GM12878 (cell line): ENCODE results near the gene EP300. TPM values are rescaled to one million over a fixed set of nuclear protein-coding genes. Genes with fewer than 3 reads are reported as not detected.

Experiments used
- BACH1 ChIP-seq: fragments of 450-650 bp; IDR thresholded peaks from 2 replicates; pipeline ENCODE4 v1.6.1; 2017; ENCODE audit warnings: mild to moderate bottlenecking, borderline replicate concordance
- CHD1 ChIP-seq: IDR thresholded peaks from 2 replicates; pipeline ENCODE4 v1.6.1; 2012; ENCODE audit warnings: low read depth, low read length, improper control_type of control experiment
- E2F4 ChIP-seq: IDR thresholded peaks from 2 replicates; pipeline ENCODE4 v1.6.1; 2012; ENCODE audit warnings: low read depth, low read length, improper control_type of control experiment
- EED ChIP-seq: sonication (generic); IDR thresholded peaks from 2 replicates; pipeline ENCODE4 v1.6.1; 2016; ENCODE audit warnings: antibody characterized with exemption, low read depth
- ELK1 ChIP-seq: IDR thresholded peaks from 2 replicates; pipeline ENCODE4 v1.6.1; 2012; ENCODE audit warnings: low read depth, low read length, improper control_type of control experiment
- ETV6 ChIP-seq, 2 experiments: fragments of 450-650 bp in 1 of 2; IDR thresholded peaks in 1 of 2; conservative IDR thresholded peaks in 1 of 2; 2 replicates each; pipeline ENCODE4 v1.6.1; 2014; ENCODE audit warnings: antibody characterized with exemption in 1 of 2, borderline replicate concordance in 1 of 2, low read depth in 1 of 2, mild to moderate bottlenecking in 1 of 2, moderate library complexity in 1 of 2
- HDGF ChIP-seq: fragments of 450-650 bp; IDR thresholded peaks from 2 replicates; pipeline ENCODE4 v1.6.1; 2016; ENCODE audit warnings: antibody characterized with exemption
- IKZF2 ChIP-seq, 2 experiments: fragments of 450-650 bp; IDR thresholded peaks; 2 replicates each; pipeline ENCODE4 v1.6.1; 2017; ENCODE audit warnings: mild to moderate bottlenecking in 2 of 2, moderate library complexity in 2 of 2
- LARP7 ChIP-seq: fragments of 450-650 bp; IDR thresholded peaks from 2 replicates; pipeline ENCODE4 v1.6.1; 2017; ENCODE audit warnings: mild to moderate bottlenecking
- MLLT1 ChIP-seq: fragments of 450-650 bp; IDR thresholded peaks from 2 replicates; pipeline ENCODE4 v1.6.1; 2016; ENCODE audit warnings: mild to moderate bottlenecking
- NFIC ChIP-seq: IDR thresholded peaks from 2 replicates; pipeline ENCODE4 v1.6.1; 2012; ENCODE audit warnings: low read depth, mild to moderate bottlenecking, inconsistent platforms, low read length, moderate library complexity
- PRDM15 ChIP-seq: fragments of 450-650 bp; formaldehyde crosslinking; IDR thresholded peaks from 2 replicates; pipeline ENCODE4 v1.4.0; 2020; ENCODE audit warnings: mild to moderate bottlenecking, moderate library complexity
- RBBP5 ChIP-seq: fragments of 200-600 bp; sonication (generic); conservative IDR thresholded peaks from 2 replicates; pipeline ENCODE4 v1.6.1; 2016
- SMAD1 ChIP-seq: fragments of 450-650 bp; IDR thresholded peaks from 2 replicates; pipeline ENCODE4 v1.6.1; 2018; ENCODE audit warnings: mild to moderate bottlenecking, low read depth; ENCODE audit not compliant: partially characterized antibody
- SRF ChIP-seq, 2 experiments: IDR thresholded peaks; 2 replicates each; pipeline ENCODE4 v1.6.1; 2011; ENCODE audit warnings: low read depth in 2 of 2, low read length in 2 of 2, mild to moderate bottlenecking in 1 of 2, moderate library complexity in 1 of 2
- STAT1 ChIP-seq: fragments of 450-650 bp; conservative IDR thresholded peaks from 2 replicates; pipeline ENCODE4 v1.6.1; 2014; ENCODE audit warnings: antibody characterized with exemption, mild to moderate bottlenecking
- WRNIP1 ChIP-seq: IDR thresholded peaks from 2 replicates; pipeline ENCODE4 v1.6.1; 2011; ENCODE audit warnings: low read depth, low read length, improper control_type of control experiment, borderline replicate concordance
- ZNF384 ChIP-seq: IDR thresholded peaks from 2 replicates; pipeline ENCODE4 v1.6.1; 2012; ENCODE audit warnings: low read depth, mild to moderate bottlenecking, low read length, improper control_type of control experiment, borderline replicate concordance
- ZZZ3 ChIP-seq: IDR thresholded peaks from 2 replicates; pipeline ENCODE4 v1.6.1; 2011; ENCODE audit warnings: low read depth; ENCODE audit not compliant: control insufficient read depth, insufficient read length
- polyA plus RNA-seq, 11 experiments: library from polyadenylated mRNA; depleted of rRNA in 4 of 11; unstranded in 6 of 11; stranded (reverse) in 5 of 11; fragments of >200 nt; fragmentation: Nextera tagmentation in 4 of 11; fragmentation: Illumina TruSeq in 1 of 11; extraction: Ambion mirVana in 4 of 11; extraction: Trizol in 1 of 11; gene quantifications; 1 replicate in 1 of 11; 2 replicates in 10 of 11; pipeline versions ENCODE4 v1.2.1 to v1.2.3, GENCODE V29; 2011 to 2016; ENCODE audit warnings: inconsistent platforms in 2 of 11, missing spikeins in 2 of 11, low read depth in 1 of 11
- total RNA-seq, 4 experiments: library from RNA; depleted of rRNA in 3 of 4; stranded (reverse); fragments of >200 nt in 3 of 4; fragmentation: Illumina TruSeq in 1 of 4; extraction: Trizol in 1 of 4; gene quantifications; 2 replicates each; pipeline versions ENCODE4 v1.2.1 to v1.2.3, GENCODE V29; 2013 to 2021
- TF ChIP-seq, protein P1 (sequence below): IDR thresholded peaks from 2 replicates; pipeline ENCODE4 v1.6.1; 2011; ENCODE audit warnings: low read depth, mild to moderate bottlenecking, low read length, moderate library complexity, borderline replicate concordance; ENCODE audit errors: extremely low read depth

EP300 gene
- total and polyA plus RNA-seq, 10 of the 15 experiments (the other 5 are each of a cell fraction or from before 2014, with no cell fraction given), result 5.5 to 48.5 (median 23.6) TPM

DNA sequence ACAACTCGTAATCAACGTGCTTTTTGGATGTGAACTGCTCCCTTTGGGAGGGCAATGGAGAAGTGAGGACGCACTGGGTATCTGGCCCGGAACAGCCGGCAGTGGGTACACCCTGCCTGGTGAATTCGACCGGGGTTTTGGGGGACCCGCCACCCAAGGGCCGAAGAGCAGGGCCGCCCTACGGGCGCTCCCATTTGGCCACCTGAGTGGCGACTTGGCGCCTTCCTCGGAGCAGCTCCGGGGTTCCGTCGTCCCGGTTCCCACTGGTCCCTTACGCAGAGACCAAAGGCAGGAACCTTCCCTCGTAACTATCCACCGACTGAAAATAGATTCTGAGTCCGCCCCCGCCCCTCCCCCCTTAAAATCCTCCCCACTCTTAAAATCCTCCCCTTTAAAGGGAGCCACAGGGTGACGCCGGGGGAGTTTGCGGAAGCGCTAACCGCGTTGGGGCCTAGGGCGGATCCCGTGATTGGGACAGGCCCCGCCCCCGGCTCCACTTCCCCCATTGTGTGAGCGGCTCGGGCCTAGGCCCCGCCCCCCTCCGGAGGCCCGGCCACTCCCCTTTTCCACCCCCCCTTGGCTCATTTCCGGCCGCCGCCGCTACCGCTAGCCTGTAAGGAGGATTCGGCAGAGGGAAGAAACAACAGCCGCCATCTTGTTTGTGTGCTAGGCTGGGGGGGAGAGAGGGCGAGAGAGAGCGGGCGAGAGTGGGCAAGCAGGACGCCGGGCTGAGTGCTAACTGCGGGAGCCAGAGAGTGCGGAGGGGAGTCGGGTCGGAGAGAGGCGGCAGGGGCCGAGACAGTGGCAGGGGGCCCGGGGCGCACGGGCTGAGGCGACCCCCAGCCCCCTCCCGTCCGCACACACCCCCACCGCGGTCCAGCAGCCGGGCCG, 1.0 kb upstream of the EP300 start (continued):
- no peak for TF ChIP-seq RBBP5
- 0 out of 2 replicates have a peak, but pooled peaks have one; percentile 69 for TF ChIP-seq ELK1
- no peak for TF ChIP-seq EED
- no peak for TF ChIP-seq STAT1
- TF ChIP-seq SRF (IDR thresholded peaks at IDR 0.05; ENCODE audit: low read depth in 2 of 2, low read length in 2 of 2), result peak; percentile 19 to 63; a peak in 2 of 4 replicates
- peak; percentile 84 for TF ChIP-seq CHD1
- 0 out of 2 replicates have a peak, but pooled peaks have one; percentile 32 for TF ChIP-seq BACH1
- TF ChIP-seq IKZF2 (IDR thresholded peaks at IDR 0.05), result 0 out of 4 replicates have a peak, but pooled peaks have one; percentile 31 to 49
- TF ChIP-seq PRDM15, result 0 out of 2 replicates have a peak, but pooled peaks have one; percentile 26
- TF ChIP-seq HDGF, result peak; percentile 96
- no peak for TF ChIP-seq ZNF384
- 0 out of 2 replicates have a peak, but pooled peaks have one; percentile 30 for TF ChIP-seq NFIC
- 0 out of 4 replicates have a peak, but pooled peaks of 1 of the 2 experiments have one; percentile 9 for TF ChIP-seq ETV6 (conservative IDR thresholded peaks at IDR 0.05 in 1 of 2, IDR thresholded peaks at IDR 0.05 in 1 of 2; ENCODE audit: borderline replicate concordance in 1 of 2, low read depth in 1 of 2)
- TF ChIP-seq LARP7, result peak; percentile 41; the same call in 1 of the 2 replicates
- TF ChIP-seq SMAD1, result no peak
- no peak for TF ChIP-seq WRNIP1
- TF ChIP-seq ZZZ3, result no peak
- TF ChIP-seq, protein P1, sequence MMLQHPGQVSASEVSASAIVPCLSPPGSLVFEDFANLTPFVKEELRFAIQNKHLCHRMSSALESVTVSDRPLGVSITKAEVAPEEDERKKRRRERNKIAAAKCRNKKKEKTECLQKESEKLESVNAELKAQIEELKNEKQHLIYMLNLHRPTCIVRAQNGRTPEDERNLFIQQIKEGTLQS, result no peak
- peak; percentile 58; the same call in 1 of the 2 replicates for TF ChIP-seq MLLT1
- no peak for TF ChIP-seq E2F4
